Measurements from ENCODE around the gene TP63.

Gene TP63

DNA sequence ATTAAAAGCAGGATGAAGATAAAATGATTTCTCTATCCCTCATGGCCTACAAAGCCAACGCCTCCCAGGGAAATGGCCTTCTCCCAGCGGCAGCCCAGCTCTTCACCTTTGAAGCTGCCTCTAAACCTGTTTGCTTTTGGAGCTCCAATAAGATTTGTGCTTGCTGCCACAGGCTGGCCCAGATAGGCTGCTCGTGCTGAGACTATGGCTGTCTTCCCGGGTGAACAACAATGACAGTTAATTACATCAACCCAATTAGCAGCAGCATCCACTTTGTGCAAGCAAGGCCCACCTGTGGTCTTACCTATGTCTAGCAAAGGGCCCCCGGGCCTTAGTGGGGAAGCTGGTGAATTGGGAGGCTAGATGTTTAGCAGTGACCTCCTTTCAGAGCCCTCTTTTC lies 309.9 kb downstream of the TP63 start:
- DNase-seq: no peak

GRCh38 chr3:189941679-189942078 lies 310.5 kb downstream of the TP63 start:
- no peak for DNase-seq

- DNase-seq: no peak
These were observed 311.8 kb downstream of the TP63 start for GRCh38 chr3:189942948-189943347.

- DNase-seq: no peak
These were observed 313.3 kb downstream of the TP63 start for GRCh38 chr3:189944285-189945145.

- DNase-seq: no peak
These were observed 314.9 kb downstream of the TP63 start for GRCh38 chr3:189945935-189946709.

All from inflammatory macrophage treated with lipopolysaccharide for 1 hour (primary cell).